CD4-positive, alpha-beta T cell treated with Interleukin-21 for 1 hour (primary cell): ENCODE results near the gene RAB5B.
"Not testable (repeated sequence)": the region's sequence is repeated elsewhere in the genome, so short reads cannot be mapped to it uniquely, and the experiment has no call there.

Experiments
- DNase-seq: peaks from one replicate; pipeline ENCODE4 v3.0.0-alpha.2; 2020

The RAB5B gene

DNA sequence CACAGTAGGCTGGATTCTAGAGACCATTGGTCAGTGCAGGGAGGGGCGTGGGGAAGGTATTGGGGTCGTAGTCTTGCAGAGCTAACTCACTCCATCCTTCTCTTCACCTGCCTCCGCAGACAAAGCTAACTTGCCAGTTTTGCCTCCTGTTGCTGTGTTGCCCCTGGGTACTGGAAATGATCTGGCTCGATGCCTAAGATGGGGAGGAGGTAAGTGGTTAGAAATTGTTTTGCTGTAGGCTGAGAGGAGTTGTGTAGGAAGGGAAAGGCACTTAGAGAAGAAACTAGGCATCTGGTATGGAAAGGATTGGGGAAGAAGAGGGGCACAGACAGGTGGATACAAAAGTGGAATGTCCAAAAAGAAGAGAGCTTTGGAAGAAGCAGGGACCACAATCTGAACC lies 31.8 kb upstream of the RAB5B start:
- DNase-seq = no peak

DNA sequence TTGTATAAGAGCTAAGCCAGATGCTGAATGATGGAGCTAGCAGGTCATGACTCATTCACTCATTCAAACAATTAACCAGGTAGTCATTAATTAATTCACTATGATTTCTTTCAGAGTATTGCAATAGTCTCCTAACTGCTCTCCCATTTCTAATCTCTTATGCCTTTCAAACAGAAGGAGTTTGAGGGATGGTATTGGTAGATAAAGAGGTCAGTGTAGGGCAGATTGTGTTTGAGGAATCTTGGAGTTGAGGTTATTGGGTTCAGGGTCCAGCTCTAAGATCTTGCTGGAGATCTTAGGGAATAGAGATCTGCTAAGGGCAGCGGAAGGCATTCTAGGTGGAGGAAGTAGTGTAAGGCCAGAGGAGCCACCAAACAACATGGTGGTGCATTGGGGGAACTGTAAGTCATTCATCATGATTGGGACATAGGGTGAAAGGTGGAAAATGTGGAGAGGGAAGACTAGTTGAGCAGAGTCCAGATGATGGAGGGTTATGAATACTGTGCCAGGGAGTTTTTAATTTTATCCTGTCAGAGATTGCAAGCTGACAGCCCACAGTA lies 31.2 kb upstream of the RAB5B start:
- no peak for DNase-seq

- DNase-seq = no peak
Observed at GRCh38 chr12:55946553-55946952, 27.3 kb upstream of the RAB5B start.

DNA sequence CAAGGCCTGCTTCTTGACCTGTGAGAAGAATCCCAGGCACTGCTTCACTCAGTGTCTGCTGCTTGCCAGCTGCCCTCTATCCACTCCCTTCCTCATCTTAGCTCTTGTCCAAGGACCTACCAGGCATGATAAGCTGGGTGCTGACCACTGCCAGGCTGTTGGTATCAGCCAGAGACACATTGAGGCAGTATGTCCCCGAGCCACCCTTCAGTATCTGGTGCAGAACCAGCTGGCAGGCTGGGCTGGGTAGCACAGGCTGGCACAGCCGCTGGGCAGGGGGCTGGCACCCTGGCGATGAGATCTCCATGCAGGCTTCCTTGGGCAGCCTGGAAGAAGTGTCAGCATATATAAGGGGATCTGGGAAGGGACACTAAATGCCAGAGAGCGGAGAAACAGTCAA lies 18.5 kb upstream of the RAB5B start:
- no peak for DNase-seq

DNA sequence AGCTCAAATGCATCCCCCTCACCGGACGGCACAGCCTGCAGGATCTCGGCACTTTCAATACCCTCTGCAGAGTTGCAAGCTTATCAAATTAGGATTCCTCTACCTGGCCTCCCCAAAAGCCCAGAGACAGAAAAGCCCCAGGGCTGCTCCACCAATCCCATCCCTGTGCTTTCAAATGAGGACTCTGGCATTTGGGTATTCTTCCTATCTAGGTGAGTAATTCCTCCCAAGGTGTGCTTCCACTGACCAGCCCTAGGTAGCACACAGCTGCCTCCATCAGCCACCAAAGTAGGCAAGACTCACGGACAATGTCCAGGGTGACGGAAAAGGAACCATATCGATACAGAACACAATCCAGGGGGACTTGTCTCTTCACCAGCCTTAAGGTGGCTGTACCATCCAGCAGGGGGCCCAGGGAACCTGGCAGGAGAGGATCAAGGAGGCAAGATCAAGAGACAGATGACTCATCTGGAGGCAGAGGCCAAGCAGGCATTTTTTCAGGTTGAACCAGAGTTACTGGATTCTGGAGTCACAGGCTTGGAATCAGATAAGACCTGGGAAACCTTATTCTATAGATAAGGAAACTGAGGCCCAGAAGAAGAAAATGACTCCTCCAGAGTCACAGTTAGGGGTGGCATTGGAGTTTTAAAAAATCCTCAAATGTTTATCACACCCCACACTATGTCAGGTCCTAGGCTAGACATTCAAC lies 17.9 kb upstream of the RAB5B start:
- peak; percentile 49 for DNase-seq

DNA sequence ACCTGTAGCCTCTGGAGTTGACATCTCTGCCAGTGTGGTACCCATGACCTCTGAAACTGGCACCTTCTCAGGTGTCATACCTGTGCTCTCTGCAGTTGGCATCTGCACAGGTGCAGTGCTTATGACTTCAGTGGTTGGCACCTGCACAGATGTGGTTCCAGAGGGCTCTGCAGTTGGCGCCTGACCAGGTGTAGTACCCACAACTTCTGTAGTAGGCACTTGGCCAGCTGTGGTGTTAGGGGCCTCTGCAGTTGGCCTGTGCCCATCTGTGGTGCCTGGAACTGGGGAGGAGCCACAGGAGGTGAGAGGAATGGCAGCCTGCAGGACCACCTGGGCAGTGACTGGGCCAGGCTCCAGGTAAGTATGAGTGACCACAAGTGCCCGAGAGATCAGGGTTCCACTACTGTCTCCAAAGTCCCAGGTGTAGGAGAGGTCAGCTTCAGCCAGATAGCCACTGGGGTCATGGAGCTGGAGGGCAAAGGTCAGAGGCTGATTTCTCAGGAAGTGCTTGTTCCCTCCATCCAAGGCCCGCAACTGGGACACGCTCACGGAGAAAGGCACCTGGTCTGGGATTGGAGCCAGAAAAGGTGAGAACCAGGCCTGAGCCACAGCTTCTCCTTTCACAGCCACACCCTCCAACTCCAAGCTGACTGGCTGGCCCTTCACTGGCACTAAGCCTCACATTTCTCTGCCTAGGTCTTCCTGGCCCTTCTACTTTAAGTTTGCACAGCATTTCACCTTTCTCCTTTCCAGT lies 16.6 kb upstream of the RAB5B start:
- DNase-seq = no peak

DNA sequence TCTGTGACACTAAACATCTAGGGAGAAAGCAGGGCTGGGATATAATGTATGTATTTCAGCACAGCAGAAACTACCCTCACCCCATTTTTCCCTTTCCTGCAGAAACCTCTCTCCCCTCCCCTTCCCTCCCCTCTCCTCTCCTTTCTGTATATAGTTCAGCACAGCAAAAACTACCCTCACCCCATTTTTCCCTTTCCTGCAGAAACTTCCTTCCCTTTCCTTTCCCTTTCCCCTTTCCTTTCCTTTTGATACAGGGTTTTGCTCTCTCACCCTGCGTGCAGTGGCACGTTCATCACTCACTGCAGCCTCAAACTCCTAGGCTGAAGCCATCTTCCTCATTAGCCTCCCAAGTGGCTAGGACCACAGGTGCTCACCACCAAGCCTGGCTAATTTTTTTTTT lies 10.1 kb upstream of the RAB5B start:
- no peak for DNase-seq

- no peak for DNase-seq
Observed at GRCh38 chr12:55965240-55965639, 8.6 kb upstream of the RAB5B start.

GRCh38 chr12:55965941-55966407 lies 7.9 kb upstream of the RAB5B start, which contains the start of gene PMEL:
PMEL (minus strand) TSS chr12:55966042; CDS start chr12:55966011, 31 bp downstream.
- DNase-seq = no peak

- peak; percentile 90 for DNase-seq
Observed at GRCh38 chr12:55966408-55967281, 7.2 kb upstream of the RAB5B start, which contains the start of gene CDK2. CDK2 (plus strand) TSS chr12:55966830; CDS start chr12:55967009, 179 bp downstream.

DNA sequence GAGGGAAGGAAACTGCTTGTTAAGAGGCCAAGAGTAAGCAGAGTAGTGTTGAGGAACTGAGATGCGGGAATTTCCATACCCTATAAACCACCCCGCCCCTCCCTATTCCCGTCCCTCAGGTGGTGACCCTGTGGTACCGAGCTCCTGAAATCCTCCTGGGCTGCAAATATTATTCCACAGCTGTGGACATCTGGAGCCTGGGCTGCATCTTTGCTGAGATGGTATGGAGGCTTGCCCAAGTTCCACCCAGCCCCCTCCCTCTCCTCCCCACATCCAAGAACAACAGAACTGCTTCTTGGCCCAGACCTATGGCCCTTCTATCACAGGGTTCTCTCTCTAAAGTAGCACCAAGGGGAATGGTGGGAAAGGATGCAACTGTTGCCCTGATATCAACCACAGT lies 4.5 kb upstream of the RAB5B start:
- no peak for DNase-seq

GRCh38 chr12:55970775-55971174 lies 3.1 kb upstream of the RAB5B start:
- no peak for DNase-seq

GRCh38 chr12:55972042-55972441 lies 1.8 kb upstream of the RAB5B start:
- no peak for DNase-seq

DNA sequence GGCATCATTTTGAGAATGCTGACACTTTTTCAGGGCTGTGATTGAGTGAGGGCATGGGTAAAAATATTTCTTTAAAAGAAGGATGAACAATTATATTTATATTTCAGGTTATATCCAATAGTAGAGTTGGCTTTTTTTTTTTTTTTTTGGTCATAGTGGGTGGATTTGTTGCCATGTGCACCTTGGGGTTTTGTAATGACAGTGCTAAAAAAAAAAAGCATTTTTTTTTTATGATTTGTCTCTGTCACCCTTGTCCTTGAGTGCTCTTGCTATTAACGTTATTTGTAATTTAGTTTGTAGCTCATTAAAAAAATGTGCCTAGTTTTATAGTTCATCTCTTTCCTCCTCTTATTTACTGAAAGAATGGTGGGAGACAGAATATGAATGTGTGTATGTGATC lies 1.4 kb upstream of the RAB5B start:
- DNase-seq = no peak

DNA sequence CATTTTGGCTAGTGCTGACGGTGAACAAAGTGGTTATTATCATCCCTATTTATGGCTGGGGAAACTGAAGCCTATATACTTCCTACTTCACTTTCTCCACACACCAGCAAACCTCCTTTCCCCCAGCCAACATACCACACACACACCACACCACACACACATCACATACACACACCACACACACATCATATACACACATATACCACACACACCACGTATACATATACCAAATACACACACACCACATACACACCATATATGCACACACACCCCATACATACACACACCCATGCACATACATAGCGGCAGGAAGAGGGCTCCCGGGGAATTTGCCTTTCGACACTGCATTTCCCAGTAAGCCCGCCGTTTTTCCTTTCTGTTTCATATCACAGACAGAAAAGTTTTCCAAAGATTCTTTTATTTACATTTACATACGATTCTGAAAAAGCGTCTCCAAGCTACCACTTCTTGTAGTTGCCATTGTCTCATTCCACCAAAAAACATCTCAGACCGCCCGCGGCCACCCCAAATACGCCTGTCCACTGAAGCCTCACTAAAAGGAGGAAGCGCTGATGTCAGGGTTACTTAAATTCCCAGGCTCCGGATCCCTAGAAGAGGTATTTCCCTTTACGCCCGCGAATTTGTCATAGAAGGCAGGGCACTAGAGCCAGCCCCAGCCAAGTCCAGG lies 823 bp upstream of the RAB5B start:
- DNase-seq = peak; percentile 55

GRCh38 chr12:55974308-55974730 lies 441 bp downstream of the RAB5B start:
- no peak for DNase-seq

DNA sequence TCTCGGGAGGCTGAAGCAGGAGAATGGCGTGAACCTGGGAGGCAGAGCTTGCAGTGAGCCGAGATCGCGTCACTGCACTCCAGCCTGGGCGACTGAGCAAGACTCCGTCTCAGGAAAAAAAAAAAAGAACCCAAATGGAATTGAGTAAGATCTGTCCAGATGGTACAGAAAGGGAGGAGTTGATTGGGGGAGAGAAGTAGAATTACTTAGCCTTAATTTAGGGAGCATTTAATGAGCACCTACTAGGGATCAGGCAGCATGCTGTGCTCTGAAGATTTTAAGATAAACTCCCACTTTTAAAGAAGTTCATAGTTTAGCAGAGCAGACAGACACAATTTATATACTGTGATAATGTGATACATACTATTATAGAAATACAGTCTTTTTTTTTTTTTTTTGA lies 4.5 kb downstream of the RAB5B start:
- DNase-seq = no peak

DNA sequence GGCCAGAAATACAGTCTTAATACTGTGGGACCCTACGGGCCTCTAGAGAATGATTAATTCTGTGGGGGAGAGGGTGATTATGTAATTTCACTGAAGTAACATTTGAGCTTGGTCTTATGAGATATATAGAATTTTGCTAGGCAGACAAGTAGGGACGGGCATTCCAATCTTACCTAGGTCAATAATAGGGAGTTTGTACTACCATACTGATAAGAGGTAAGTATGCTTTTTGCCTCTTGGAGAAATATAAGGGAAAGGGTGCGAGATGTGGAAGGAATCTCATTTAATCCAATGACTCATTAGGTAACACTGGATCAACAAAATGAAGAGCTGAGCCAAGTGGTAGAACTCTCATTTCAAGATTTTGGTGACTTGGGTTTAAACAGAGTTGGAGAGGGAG lies 5.2 kb downstream of the RAB5B start:
- no peak for DNase-seq

- DNase-seq = not testable (repeated sequence)
Observed at GRCh38 chr12:55981882-55982281, 8.0 kb downstream of the RAB5B start.

- no peak for DNase-seq
Observed at GRCh38 chr12:55982319-55982936, 8.6 kb downstream of the RAB5B start.

DNA sequence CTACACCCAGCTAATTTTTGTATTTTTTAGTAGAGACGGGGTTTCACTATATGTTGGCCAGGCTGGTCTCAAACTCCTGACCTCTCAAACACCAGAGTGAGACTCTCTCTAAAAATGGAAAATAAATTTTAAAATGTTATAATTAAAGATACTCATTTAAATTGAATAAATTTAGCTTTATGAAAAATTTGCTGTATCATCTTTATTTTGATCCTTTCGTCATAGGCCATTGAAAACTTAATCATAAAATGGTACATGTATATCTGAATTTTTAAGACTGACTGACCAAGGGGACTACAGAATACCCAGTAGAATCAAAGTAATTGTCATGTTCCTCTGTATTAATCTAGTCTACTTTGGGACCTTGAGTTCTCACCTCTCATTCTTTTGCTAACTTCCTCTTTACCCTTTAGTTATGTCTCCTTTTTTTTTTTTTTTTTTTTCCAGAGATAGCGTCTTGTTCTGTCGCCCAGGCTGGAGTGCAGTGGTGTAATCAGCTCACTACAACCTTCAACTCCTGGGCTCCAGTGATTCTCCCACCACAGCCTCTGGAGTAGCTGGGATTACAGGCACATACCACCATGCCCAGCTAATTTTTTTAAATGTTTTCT lies 9.5 kb downstream of the RAB5B start:
- no peak for DNase-seq
